A673 (cell line): ENCODE measurements around the gene PSMD3. TPM values are rescaled to one million over a fixed set of nuclear protein-coding genes. Genes with fewer than 3 reads are reported as not detected.

Experiments
- BruUV-seq: library from RNA; stranded (reverse); fragments of 400-500 nt; replicated peaks from 2 replicates; lab custom pipeline; 2021; lab: Mats Ljungman, UMichigan
- CTCF ChIA-PET: fragments of 300-600 bp; sonication (Branson Sonifier 250); formaldehyde crosslinking; loops from one replicate; lab custom pipeline; 2022; ENCODE audit warnings: antibody characterized with exemption; lab: Charles Lee
- POLR2A ChIA-PET: fragments of 300-600 bp; sonication (Branson Sonifier 250); formaldehyde crosslinking; loops from one replicate; lab custom pipeline; 2022; ENCODE audit warnings: antibody characterized with exemption; ENCODE audit not compliant: low non-redundant PET; lab: Charles Lee
- DNase-seq: peaks from one replicate; pipeline ENCODE4 v3.0.0-alpha.2; 2015; ENCODE audit warnings: low spot score
- H3K27ac ChIP-seq: fragments of 200-600 bp; sonication (generic); 2 replicates; pipeline ENCODE4 v1.5.1; 2016; ENCODE audit warnings: mixed run types, low read depth, mild to moderate bottlenecking, mixed read lengths, antibody characterized with exemption, low read length; ENCODE audit not compliant: poor library complexity, severe bottlenecking
- H3K27me3 ChIP-seq: fragments of 200-600 bp; sonication (generic); replicated peaks from 2 replicates; pipeline ENCODE4 v1.6.1; 2017; ENCODE audit warnings: mixed run types, low read depth, mild to moderate bottlenecking, mixed read lengths, antibody characterized with exemption, low read length; ENCODE audit not compliant: insufficient read depth, poor library complexity
- H3K36me3 ChIP-seq: fragments of 200-600 bp; sonication (generic); 2 replicates; pipeline ENCODE4 v1.6.1; 2016; ENCODE audit warnings: mixed run types, mild to moderate bottlenecking, mixed read lengths, antibody characterized with exemption, low read length; ENCODE audit not compliant: insufficient read depth, poor library complexity, severe bottlenecking
- H3K4me1 ChIP-seq: fragments of 200-600 bp; sonication (generic); 2 replicates; pipeline ENCODE4 v1.6.1; 2017; ENCODE audit warnings: mixed run types, mild to moderate bottlenecking, mixed read lengths, antibody characterized with exemption, low read length; ENCODE audit not compliant: insufficient read depth, poor library complexity, severe bottlenecking
- H3K4me3 ChIP-seq: fragments of 200-600 bp; sonication (generic); 2 replicates; pipeline ENCODE4 v1.5.1; 2016; ENCODE audit warnings: low read depth, mixed run types, mild to moderate bottlenecking, mixed read lengths, low read length; ENCODE audit not compliant: poor library complexity, severe bottlenecking
- H3K9me3 ChIP-seq: fragments of 200-600 bp; sonication (generic); 2 replicates; pipeline ENCODE4 v1.6.1; 2016; ENCODE audit warnings: mixed run types, low read depth, mild to moderate bottlenecking, mixed read lengths, antibody characterized with exemption, low read length; ENCODE audit not compliant: poor library complexity, severe bottlenecking
- EZH2 ChIP-seq: fragments of 200-600 bp; sonication (generic); IDR thresholded peaks from 2 replicates; pipeline ENCODE4 v1.6.1; 2017; ENCODE audit warnings: borderline replicate concordance, low read depth, mild to moderate bottlenecking, mixed read lengths, antibody characterized with exemption, low read length; ENCODE audit not compliant: poor library complexity, severe bottlenecking
- intact Hi-C: fragments of 100-400 bp; cut with micrococcal nuclease; formaldehyde crosslinking; loops from one replicate; pipeline ENCODE4 v1.10.0; 2022; ENCODE audit not compliant: unreplicated experiment
- total RNA-seq: library from RNA; stranded (reverse); gene quantifications from 2 replicates; pipeline ENCODE4 v1.2.3, GENCODE V29; 2021
- TF ChIP-seq, protein P1 (sequence below): fragments of 300-800, 200-600 bp; sonication (generic); conservative IDR thresholded peaks from 2 replicates; pipeline ENCODE4 v1.5.1; 2017; ENCODE audit warnings: low read depth, mild to moderate bottlenecking, antibody characterized with exemption, low read length, moderate library complexity, mixed read lengths

Gene PSMD3
- total RNA-seq, 1 experiment from 2014 or later, result 161 TPM

DNA sequence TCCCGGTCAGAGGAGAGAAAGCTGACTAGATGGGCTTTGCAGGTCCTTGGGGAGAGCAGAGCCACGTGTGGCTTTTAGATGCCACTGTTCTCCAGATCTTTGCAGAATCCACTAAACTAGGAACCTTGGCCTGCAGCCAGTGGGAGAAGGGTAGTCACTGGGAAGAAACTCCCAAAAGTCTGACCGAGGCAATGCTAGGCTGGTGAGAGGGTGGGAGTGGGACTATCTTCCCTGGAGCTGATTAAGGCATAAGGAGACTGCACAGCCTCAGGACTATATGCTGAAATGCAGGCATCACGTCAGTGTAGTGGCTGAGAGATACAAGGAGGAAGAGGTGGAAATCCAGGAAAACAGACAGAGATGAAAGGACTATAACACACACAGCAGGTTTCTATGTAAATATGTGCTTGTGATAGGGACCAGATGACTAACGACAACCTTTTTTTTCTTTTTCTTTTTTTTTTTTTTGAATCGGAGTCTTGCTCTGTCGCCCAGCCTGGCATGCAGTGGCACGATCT lies 20.0 kb upstream of the PSMD3 start:
- no peaks in the 10 kb centered on the region for H3K27me3 ChIP-seq
- H3K4me3 ChIP-seq, result no peak overlapping the region
- no peak overlapping the region for H3K27ac ChIP-seq
- POLR2A ChIA-PET, result no interaction called here
- no peak for DNase-seq
- intact Hi-C loops, result no loop called here
- no peaks in the 10 kb centered on the region for H3K9me3 ChIP-seq
- no peaks in the 10 kb centered on the region for H3K4me1 ChIP-seq
- TF ChIP-seq EZH2, result no peak
- TF ChIP-seq, protein P1, sequence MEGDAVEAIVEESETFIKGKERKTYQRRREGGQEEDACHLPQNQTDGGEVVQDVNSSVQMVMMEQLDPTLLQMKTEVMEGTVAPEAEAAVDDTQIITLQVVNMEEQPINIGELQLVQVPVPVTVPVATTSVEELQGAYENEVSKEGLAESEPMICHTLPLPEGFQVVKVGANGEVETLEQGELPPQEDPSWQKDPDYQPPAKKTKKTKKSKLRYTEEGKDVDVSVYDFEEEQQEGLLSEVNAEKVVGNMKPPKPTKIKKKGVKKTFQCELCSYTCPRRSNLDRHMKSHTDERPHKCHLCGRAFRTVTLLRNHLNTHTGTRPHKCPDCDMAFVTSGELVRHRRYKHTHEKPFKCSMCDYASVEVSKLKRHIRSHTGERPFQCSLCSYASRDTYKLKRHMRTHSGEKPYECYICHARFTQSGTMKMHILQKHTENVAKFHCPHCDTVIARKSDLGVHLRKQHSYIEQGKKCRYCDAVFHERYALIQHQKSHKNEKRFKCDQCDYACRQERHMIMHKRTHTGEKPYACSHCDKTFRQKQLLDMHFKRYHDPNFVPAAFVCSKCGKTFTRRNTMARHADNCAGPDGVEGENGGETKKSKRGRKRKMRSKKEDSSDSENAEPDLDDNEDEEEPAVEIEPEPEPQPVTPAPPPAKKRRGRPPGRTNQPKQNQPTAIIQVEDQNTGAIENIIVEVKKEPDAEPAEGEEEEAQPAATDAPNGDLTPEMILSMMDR, result no peak
- no peaks in the 10 kb centered on the region for H3K36me3 ChIP-seq
- CTCF ChIA-PET, result interaction anchor here (0.7 kb wide), 1 partner anchor 178 kb away, joined by 6 read pairs; no protein-coding TSS in a partner anchor
- no TSS peak for BruUV-seq

DNA sequence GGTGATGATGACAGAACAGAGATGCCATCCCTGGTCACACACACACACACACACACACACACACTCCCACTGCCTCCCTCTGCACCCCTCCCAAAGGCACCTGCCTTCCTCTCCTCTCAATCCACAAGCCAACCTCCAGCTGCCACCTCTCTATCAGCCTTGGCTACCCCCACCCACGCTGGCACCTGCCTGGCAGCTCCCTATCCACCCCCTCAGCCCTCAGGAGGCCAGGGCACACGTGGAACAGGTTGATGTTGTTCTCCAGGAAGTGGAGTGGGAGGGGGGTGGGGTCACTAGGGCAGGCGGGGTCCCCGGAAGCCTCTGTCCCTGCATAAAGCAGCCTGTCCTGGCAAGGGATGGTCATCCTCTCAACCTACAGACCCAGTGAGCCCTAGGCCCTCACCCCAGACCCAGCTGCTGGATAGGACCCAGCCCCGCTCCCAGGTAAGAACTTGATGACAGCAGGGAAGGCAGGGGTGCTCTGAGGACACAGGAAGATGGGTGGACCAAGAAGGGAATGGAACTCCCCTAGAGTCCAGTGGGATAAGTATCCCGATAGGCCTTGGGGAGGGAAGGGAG lies 17.9 kb upstream of the PSMD3 start, which contains the start of gene GSDMA:
GSDMA (plus strand) TSS at position 363 of the 579 bp plus-strand sequence. CDS start 2,684 bp downstream, outside the sequence.
- no peak within 1 kb of the TSS for H3K4me3 ChIP-seq
- BruUV-seq, result no TSS peak
- no peak within 1 kb of the TSS for H3K27ac ChIP-seq
- no peaks in the 10 kb centered on the region for H3K9me3 ChIP-seq
- H3K27me3 ChIP-seq, result no peaks in the 10 kb centered on the region
- H3K36me3 ChIP-seq, result no peaks in the 10 kb centered on the region
- POLR2A ChIA-PET, result no interaction called here
- H3K4me1 ChIP-seq, result no peaks in the 10 kb centered on the region
- no peak for DNase-seq
- intact Hi-C loops, result no loop called here
- no peak for TF ChIP-seq EZH2
- TF ChIP-seq, protein P1, result no peak
- CTCF ChIA-PET, result no interaction called here

GRCh38 chr17:39963829-39964228 lies 16.8 kb upstream of the PSMD3 start:
- no peak overlapping the region for H3K4me3 ChIP-seq
- intact Hi-C loops, result no loop called here
- H3K4me1 ChIP-seq, result no peaks in the 10 kb centered on the region
- no TSS peak for BruUV-seq
- DNase-seq, result no peak
- CTCF ChIA-PET, result no interaction called here
- H3K9me3 ChIP-seq, result no peaks in the 10 kb centered on the region
- H3K27me3 ChIP-seq, result no peaks in the 10 kb centered on the region
- H3K36me3 ChIP-seq, result no peaks in the 10 kb centered on the region
- H3K27ac ChIP-seq, result no peak overlapping the region
- TF ChIP-seq, protein P1, result no peak
- no peak for TF ChIP-seq EZH2
- POLR2A ChIA-PET, result no interaction called here
